ENCODE results near the gene CREBBP. TPM values are rescaled to one million over a fixed set of nuclear protein-coding genes. Genes with fewer than 3 reads are reported as not detected.
"Not testable (repeated sequence)": the region's sequence is repeated elsewhere in the genome, so short reads cannot be mapped to it uniquely, and the experiment has no call there.

CREBBP gene
- total RNA-seq, 1 experiment from 2014 or later = 7.0 TPM

- Histone ChIP-seq H3K4me3 (no peak overlapping the region), H3K27me3 (no peaks in the 10 kb centered on the region), H3K36me3 (peaks cover 68% of the 10 kb centered on the region), H3K9me3 (no peaks in the 10 kb centered on the region)
- no peak for DNase-seq
These were observed 150.1 kb downstream of the CREBBP start for GRCh38 chr16:3730161-3731125.

GRCh38 chr16:3729161-3730112 is 151.1 kb downstream of the CREBBP start:
- H3K36me3 ChIP-seq = peaks cover 58% of the 10 kb centered on the region
- no peaks in the 10 kb centered on the region for H3K27me3 ChIP-seq
- no peak for DNase-seq
- H3K9me3 ChIP-seq = no peaks in the 10 kb centered on the region
- H3K4me3 ChIP-seq = no peak overlapping the region

GRCh38 chr16:3728424-3729160 is 151.9 kb downstream of the CREBBP start:
- Histone ChIP-seq H3K4me3 (no peak overlapping the region), H3K36me3 (peaks cover 51% of the 10 kb centered on the region), H3K9me3 (no peaks in the 10 kb centered on the region), H3K27me3 (no peaks in the 10 kb centered on the region)
- no peak for DNase-seq

GRCh38 chr16:3727806-3728381 is 152.6 kb downstream of the CREBBP start:
- Histone ChIP-seq H3K4me3 (no peak overlapping the region), H3K36me3 (peaks cover 48% of the 10 kb centered on the region), H3K27me3 (no peaks in the 10 kb centered on the region), H3K9me3 (no peaks in the 10 kb centered on the region)
- no peak for DNase-seq

GRCh38 chr16:3726021-3726687 is 154.4 kb downstream of the CREBBP start:
- H3K36me3 ChIP-seq = peaks cover 36% of the 10 kb centered on the region
- no peak for DNase-seq
- H3K9me3 ChIP-seq = no peaks in the 10 kb centered on the region
- H3K27me3 ChIP-seq = no peaks in the 10 kb centered on the region
- no peak overlapping the region for H3K4me3 ChIP-seq

DNA sequence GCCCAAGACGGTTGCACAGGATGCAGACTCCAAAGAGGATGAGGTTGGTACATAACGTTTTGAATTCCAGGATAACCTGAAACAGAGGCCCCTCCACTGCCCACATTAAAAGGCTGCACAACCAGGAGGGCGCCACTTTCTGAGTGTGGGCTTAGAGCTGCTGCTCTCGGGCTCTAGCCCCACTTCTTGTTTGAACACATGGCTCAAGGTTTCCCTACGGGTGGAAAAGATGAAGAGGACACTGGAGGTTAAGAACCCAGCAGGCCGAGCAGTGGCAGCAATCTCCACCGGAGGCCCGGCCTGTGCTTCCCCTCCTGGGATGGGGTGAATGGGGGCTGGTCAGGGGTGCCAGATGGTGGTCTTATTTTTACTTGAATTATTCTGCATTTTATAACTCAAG is 155.2 kb downstream of the CREBBP start:
- DNase-seq = no peak
- no peaks in the 10 kb centered on the region for H3K9me3 ChIP-seq
- H3K27me3 ChIP-seq = no peaks in the 10 kb centered on the region
- H3K36me3 ChIP-seq = peaks cover 27% of the 10 kb centered on the region
- no peak overlapping the region for H3K4me3 ChIP-seq

GRCh38 chr16:3722508-3722907 is 158.0 kb downstream of the CREBBP start:
- no peak overlapping the region for H3K4me3 ChIP-seq
- no peaks in the 10 kb centered on the region for H3K27me3 ChIP-seq
- no peak for DNase-seq
- peaks cover 6% of the 10 kb centered on the region; the same call in 1 of the 2 replicates for H3K36me3 ChIP-seq
- H3K9me3 ChIP-seq = no peaks in the 10 kb centered on the region

DNA sequence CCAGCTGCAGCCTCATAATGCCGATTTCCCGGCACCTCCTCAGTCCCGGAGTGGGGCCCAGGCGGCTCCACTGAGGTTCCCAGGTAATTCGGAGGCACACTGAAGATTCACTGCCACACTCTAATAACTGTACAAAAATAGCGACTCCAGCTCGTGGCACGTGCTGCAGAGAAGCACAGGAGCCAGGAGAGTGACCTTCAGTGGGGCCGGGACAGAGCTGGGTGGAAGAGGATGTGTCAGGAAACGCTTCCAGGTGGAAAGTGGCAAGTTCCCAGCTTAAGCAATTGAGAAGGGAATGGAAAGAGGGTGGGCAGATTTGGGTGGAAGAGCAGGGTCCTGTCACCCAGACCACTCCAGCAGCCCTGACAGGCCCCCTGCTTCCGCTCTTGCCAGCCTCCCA is 160.1 kb downstream of the CREBBP start:
- Histone ChIP-seq H3K27me3 (no peaks in the 10 kb centered on the region), H3K9me3 (no peaks in the 10 kb centered on the region), H3K4me3 (no peak overlapping the region), H3K36me3 (peaks cover 15% of the 10 kb centered on the region)
- no peak for DNase-seq

DNA sequence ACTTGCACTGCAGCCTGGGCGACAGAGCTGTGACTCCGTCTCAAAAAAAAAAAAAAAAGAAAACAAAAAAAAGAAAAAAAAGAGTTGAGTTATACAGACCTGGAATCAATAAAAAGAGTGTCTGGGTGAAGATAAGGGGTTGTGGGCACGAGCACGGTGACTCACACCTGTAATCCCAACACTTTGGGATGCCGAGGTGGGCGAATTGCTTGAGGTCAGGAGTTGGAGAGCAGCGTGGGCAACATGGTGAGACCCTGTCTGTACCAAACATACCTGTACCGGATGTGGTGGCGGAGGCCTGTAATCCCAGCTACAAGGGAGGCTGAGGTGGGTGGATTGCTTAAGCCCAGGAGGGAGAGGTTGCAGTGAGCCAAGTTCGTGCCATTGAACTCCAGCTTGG is 161.9 kb downstream of the CREBBP start:
- no peaks in the 10 kb centered on the region for H3K9me3 ChIP-seq
- no peak overlapping the region for H3K4me3 ChIP-seq
- H3K27me3 ChIP-seq = no peaks in the 10 kb centered on the region
- H3K36me3 ChIP-seq = peaks cover 33% of the 10 kb centered on the region
- DNase-seq = no peak

- H3K27me3 ChIP-seq = no peaks in the 10 kb centered on the region
- H3K36me3 ChIP-seq = peaks cover 39% of the 10 kb centered on the region
- peak overlapping the region; percentile 98 for H3K4me3 ChIP-seq
- no peaks in the 10 kb centered on the region for H3K9me3 ChIP-seq
- no peak for DNase-seq
These were observed 162.5 kb downstream of the CREBBP start for GRCh38 chr16:3718019-3718391.

DNA sequence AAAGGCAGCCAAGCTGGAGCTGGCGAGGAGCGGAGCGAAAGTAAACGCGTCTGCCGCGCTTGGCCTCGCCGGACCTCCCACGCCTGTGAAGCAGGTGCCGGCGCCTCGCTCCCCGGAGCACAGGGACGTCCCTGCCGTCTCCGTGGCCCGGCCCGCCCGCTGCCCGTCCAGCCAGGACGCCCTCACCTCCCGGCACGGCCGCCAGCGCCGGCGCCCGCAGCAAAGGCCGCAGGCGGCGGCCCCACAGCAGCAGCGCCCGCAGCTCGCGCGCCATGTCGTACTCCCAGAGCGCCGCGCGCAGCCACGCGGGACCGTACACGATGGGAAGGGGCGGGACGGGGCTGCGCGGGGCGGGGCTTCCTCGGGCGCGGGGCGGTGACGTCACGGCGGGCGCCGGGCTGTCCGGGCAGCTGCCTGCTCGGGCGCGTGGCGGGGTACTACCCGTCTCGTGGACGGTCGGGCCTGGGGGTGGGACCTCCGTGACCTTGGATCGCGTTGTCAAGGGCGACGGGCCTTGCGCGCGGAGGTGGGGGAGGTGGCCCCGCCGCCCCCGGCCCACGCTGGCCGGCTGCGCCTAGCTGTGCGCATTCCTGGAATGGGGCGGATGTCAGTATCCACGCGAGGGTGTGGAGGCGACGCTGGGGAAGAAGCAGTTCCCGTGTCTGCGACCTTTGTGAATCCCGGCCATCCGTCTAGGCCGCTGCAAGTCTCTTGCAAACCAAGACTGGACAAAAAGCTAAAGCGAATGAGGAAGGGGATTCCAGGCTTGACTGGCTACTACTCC is 163.1 kb downstream of the CREBBP start, which contains the start of gene TRAP1:
Gene TRAP1, minus strand, starts transcription at position 290 of the 784 bp plus-strand sequence. Its CDS starts 16 bp downstream, at position 274.
- H3K4me3 ChIP-seq = peak within 1 kb of the TSS; percentile 98
- no peaks in the 10 kb centered on the region for H3K27me3 ChIP-seq
- no peaks in the 10 kb centered on the region for H3K9me3 ChIP-seq
- peak; percentile 90 for DNase-seq
- H3K36me3 ChIP-seq = peaks cover 45% of the 10 kb centered on the region

DNA sequence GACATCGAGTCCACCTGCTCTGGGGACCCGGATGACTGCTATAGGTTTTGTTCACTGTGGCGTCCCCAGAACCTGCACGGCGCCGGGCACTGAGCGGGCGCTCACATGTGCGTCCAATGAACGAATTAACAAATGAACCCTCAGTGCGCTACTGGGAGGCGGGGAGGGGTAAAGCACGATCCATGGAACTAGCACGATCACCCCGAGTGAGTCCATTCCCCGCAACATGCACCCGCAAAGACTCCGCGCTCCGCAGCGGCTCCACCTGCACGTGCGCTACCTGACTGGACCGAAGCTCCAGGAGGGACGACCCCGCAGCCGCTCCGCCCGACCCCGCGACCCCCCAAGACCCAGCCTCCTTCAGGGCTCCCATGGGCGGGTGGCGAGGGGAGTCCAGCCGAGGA is 163.7 kb downstream of the CREBBP start:
- H3K27me3 ChIP-seq = no peaks in the 10 kb centered on the region
- peaks cover 49% of the 10 kb centered on the region for H3K36me3 ChIP-seq
- H3K9me3 ChIP-seq = no peaks in the 10 kb centered on the region
- peak overlapping the region; percentile 98 for H3K4me3 ChIP-seq
- peak; percentile 32 for DNase-seq

- H3K36me3 ChIP-seq = peaks cover 58% of the 10 kb centered on the region
- no peaks in the 10 kb centered on the region for H3K27me3 ChIP-seq
- DNase-seq = no peak
These were observed 165.1 kb downstream of the CREBBP start for GRCh38 chr16:3715430-3715829.

GRCh38 chr16:3714378-3714777 is 166.1 kb downstream of the CREBBP start:
- not testable (repeated sequence) for H3K4me3 ChIP-seq, DNase-seq

More at GRCh38 chr16:3715430-3715829, 165.1 kb downstream of the CREBBP start:
- Histone ChIP-seq H3K9me3 (no peaks in the 10 kb centered on the region), H3K4me3 (peak overlapping the region; percentile 98; the same call in 1 of the 2 replicates)

More at GRCh38 chr16:3714378-3714777, 166.1 kb downstream of the CREBBP start:
- H3K27me3 ChIP-seq, H3K9me3 ChIP-seq: not testable (repeated sequence)
- peaks cover 69% of the 10 kb centered on the region for H3K36me3 ChIP-seq

Measured in MG63 (cell line).